ENCODE results near the gene TRIM40. TPM values are rescaled to one million over a fixed set of nuclear protein-coding genes. Genes with fewer than 3 reads are reported as not detected.
"Not testable (repeated sequence)": the region's sequence is repeated elsewhere in the genome, so short reads cannot be mapped to it uniquely, and the experiment has no call there.

The TRIM40 gene
- total RNA-seq, 4 donors from 2014 or later = not detected

- no peak overlapping the region for H3K4me3 ChIP-seq (ENCODE audit: low read depth, poor library complexity, severe bottlenecking)
- 84% methylated on average over 16 of the region's 16 CpGs for WGBS, 2 donors
- no peak for DNase-seq (ENCODE audit: low spot score in 2 of 2)
- TF ChIP-seq POLR2A (IDR thresholded peaks at IDR 0.05) = no peak
- TF ChIP-seq CTCF (IDR thresholded peaks at IDR 0.05) = no peak
- intact Hi-C loops (cut with DNase I; ENCODE audit: low total_unique reads) = no loop called here
Measured at GRCh38 chr6:30163918-30164654, 28.1 kb downstream of the TRIM40 start.

GRCh38 chr6:30164714-30165113 lies 28.8 kb downstream of the TRIM40 start:
- WGBS, 2 donors = 88 to 89% methylated on average over 4 of the region's 4 CpGs
- no peak for TF ChIP-seq POLR2A (IDR thresholded peaks at IDR 0.05)
- TF ChIP-seq CTCF (IDR thresholded peaks at IDR 0.05) = no peak

DNA sequence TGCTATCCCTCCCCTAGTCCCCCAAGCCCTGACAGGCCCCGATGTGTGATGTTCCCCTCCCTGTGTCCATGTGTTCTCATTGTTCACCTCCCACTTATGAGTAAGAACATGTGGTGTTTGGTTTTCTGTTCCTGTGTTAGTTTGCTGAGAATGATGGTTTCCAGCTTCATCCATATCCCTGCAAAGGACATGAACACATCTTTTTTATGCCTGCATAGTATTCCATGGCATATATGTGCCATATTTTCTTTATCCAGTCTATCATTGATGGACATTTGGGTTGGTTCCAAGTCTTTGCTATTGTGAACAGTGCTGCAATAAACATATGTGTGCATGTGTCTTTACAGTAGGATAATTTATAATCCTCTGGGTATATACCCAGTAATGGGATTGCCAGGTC lies 29.3 kb downstream of the TRIM40 start:
- H3K4me3 ChIP-seq (ENCODE audit: low read depth, poor library complexity, severe bottlenecking); DNase-seq (ENCODE audit: low spot score in 2 of 2); intact Hi-C loops (cut with DNase I; ENCODE audit: low total_unique reads): not testable (repeated sequence)
- 69 to 90% methylated on average over 1 of the region's 1 CpG for WGBS, 2 donors

More at GRCh38 chr6:30164714-30165113, 28.8 kb downstream of the TRIM40 start:
- H3K4me3 ChIP-seq (ENCODE audit: low read depth, poor library complexity, severe bottlenecking) = no peak overlapping the region
- DNase-seq (ENCODE audit: low spot score in 2 of 2) = no peak
- intact Hi-C loops (cut with DNase I; ENCODE audit: low total_unique reads) = no loop called here

DNA sequence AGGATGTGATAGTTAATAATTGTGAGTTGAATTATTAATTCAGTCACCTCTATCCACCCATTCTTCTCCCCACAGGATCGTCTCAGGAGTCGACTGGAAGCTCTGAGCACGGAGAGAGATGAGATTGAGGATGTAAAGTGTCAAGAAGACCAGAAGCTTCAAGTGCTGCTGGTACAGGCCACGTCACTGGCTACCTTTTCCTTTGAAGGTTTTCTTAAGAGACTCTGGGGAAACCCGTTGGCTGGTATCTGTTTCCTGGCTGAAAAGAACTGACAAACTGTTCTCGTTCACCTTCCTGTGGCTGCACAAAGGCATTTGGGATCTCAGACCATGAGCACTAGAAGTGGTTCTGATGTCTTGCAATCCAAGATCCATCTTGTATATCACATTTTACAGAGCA lies 31.2 kb downstream of the TRIM40 start:
- DNase-seq (ENCODE audit: low spot score in 2 of 2) = no peak
- no peak overlapping the region for H3K4me3 ChIP-seq (ENCODE audit: low read depth, poor library complexity, severe bottlenecking)
- no peak for TF ChIP-seq POLR2A (IDR thresholded peaks at IDR 0.05)
- TF ChIP-seq CTCF (IDR thresholded peaks at IDR 0.05) = no peak
- intact Hi-C loops (cut with DNase I; ENCODE audit: low total_unique reads) = no loop called here
- WGBS, 2 donors = 66 to 70% methylated on average over 6 of the region's 6 CpGs

DNA sequence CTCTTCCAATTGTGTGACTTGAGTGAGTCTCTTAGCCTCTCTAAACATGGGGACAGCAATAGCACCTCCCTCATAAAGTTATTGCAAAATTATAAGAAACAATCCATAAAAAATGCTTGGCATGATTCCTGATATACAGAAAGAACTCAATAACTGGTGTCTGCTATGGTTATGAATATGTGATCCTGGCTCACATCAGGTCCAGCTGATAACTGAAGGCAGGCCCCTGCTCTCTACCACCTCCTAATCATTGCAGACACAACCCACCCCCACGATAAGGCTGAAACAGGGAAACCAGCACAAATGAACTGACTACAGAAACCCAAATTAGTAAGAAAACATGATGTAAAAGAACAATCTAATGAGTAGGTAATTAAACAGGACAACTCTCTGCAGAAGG lies 32.8 kb downstream of the TRIM40 start:
- no peak for DNase-seq (ENCODE audit: low spot score in 2 of 2)
- no peak overlapping the region for H3K4me3 ChIP-seq (ENCODE audit: low read depth, poor library complexity, severe bottlenecking)
- intact Hi-C loops (cut with DNase I; ENCODE audit: low total_unique reads) = no loop called here
- TF ChIP-seq CTCF (IDR thresholded peaks at IDR 0.05) = no peak
- TF ChIP-seq POLR2A (IDR thresholded peaks at IDR 0.05) = no peak
- WGBS, 2 donors = 60 to 78% methylated on average over 1 of the region's 1 CpG

DNA sequence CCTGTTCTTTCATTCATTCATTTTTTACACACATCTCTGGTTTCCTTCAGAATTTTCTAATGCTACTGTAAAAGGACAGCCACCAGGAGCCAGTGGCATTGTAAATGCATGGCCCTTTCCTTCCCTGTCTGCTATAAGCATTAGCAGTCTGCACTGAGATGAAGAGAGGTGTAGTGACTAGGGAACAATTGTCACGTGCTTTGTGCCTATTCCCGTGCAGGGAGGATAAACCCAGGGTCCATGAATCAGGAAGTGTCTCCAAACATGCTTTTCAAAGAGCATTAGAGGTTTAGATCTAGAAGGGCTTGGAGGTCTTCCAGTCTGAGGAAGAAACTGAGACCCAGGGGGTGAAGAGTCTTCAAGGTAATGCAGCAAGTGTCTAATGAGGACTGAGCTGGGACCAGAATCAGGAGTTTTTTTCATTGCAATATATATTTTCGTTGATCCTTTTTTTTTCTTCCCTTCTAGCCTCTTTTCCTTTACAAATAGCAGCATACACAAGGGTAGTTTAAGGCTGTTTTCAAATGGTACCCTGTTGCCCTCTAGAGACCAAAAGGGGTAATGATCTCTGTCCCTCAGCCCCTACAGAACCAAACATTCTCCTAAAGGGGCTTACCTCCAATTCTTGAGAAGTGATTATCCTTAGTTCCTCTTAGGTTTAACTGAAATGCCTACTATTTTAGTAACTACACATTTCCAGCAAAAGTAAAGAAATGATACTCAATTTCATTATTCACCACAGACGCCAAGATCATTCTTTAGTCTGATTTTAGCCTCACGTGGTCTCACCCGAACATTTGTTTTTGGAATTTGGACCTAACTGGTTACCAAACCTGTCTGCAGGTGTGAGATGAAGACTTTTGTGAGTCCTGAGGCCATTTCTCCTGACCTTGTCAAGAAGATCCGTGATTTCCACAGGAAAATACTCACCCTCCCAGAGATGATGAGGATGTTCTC lies 34.0 kb downstream of the TRIM40 start:
- intact Hi-C loops (cut with DNase I; ENCODE audit: low total_unique reads) = no loop called here
- DNase-seq (ENCODE audit: low spot score in 2 of 2) = no peak
- H3K4me3 ChIP-seq (ENCODE audit: low read depth, poor library complexity, severe bottlenecking) = no peak overlapping the region
- WGBS, 2 donors = 20 to 25% methylated on average over 7 of the region's 7 CpGs
- TF ChIP-seq POLR2A (IDR thresholded peaks at IDR 0.05) (no peak), CTCF (IDR thresholded peaks at IDR 0.05) (no peak)

Measured in lower leg skin (tissue), 4 donors.